ENCODE results near the gene ARFGEF2. TPM values are rescaled to one million over a fixed set of nuclear protein-coding genes. Genes with fewer than 3 reads are reported as not detected.

ARFGEF2 gene
- total RNA-seq, 1 donor from 2014 or later, result 38.9 TPM

DNA sequence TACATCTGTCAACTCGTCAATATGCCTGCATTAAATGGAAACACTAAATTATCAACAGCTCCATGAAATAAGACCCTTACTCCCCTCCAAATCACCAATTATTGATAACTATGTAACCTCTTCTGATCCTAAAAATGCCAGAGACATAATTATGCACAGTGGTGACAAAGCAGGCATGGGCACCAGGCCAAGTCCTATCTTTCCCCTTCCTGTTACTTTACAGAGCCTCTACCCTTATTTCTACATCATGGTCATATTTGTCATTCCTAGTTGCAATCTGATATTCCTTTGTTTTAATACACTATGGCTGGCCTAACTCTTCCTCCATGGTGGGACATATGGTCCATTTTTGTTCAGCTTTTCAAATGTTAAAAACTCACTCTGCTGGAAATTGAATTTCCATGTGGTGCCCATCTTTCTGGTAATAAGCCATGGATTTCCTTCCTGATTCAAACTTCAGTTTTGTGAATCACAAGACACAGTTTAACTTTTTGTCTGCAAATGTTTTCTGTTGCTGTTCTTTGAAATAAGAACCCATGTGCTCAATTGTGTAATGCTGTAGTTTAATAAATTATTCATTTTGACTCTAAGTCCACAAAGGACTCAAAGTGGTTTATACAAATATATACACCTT lies 41.8 kb upstream of the ARFGEF2 start:
- H3K36me3 ChIP-seq (ENCODE audit: control insufficient read depth, insufficient read depth, low read length), result no peaks in the 10 kb centered on the region
- no peaks in the 10 kb centered on the region for H3K27me3 ChIP-seq (ENCODE audit: control insufficient read depth, insufficient read depth, low read length)
- TF ChIP-seq, protein P1, sequence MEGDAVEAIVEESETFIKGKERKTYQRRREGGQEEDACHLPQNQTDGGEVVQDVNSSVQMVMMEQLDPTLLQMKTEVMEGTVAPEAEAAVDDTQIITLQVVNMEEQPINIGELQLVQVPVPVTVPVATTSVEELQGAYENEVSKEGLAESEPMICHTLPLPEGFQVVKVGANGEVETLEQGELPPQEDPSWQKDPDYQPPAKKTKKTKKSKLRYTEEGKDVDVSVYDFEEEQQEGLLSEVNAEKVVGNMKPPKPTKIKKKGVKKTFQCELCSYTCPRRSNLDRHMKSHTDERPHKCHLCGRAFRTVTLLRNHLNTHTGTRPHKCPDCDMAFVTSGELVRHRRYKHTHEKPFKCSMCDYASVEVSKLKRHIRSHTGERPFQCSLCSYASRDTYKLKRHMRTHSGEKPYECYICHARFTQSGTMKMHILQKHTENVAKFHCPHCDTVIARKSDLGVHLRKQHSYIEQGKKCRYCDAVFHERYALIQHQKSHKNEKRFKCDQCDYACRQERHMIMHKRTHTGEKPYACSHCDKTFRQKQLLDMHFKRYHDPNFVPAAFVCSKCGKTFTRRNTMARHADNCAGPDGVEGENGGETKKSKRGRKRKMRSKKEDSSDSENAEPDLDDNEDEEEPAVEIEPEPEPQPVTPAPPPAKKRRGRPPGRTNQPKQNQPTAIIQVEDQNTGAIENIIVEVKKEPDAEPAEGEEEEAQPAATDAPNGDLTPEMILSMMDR (IDR thresholded peaks at IDR 0.05; ENCODE audit: insufficient read depth, low read length, poor library complexity, severe bottlenecking), result no peak
- no peak for DNase-seq (ENCODE audit: low read depth)
- H3K4me3 ChIP-seq (ENCODE audit: low read depth, low read length), result no peak overlapping the region

- TF ChIP-seq, protein P1 (IDR thresholded peaks at IDR 0.05; ENCODE audit: insufficient read depth, low read length, poor library complexity, severe bottlenecking), result no peak
- no peak for DNase-seq (ENCODE audit: low read depth)
- Histone ChIP-seq H3K36me3 (ENCODE audit: control insufficient read depth, insufficient read depth, low read length) (no peaks in the 10 kb centered on the region), H3K4me3 (ENCODE audit: low read depth, low read length) (no peak overlapping the region), H3K27me3 (ENCODE audit: control insufficient read depth, insufficient read depth, low read length) (no peaks in the 10 kb centered on the region)
These were observed 41.2 kb upstream of the ARFGEF2 start for GRCh38 chr20:48880331-48880730.

DNA sequence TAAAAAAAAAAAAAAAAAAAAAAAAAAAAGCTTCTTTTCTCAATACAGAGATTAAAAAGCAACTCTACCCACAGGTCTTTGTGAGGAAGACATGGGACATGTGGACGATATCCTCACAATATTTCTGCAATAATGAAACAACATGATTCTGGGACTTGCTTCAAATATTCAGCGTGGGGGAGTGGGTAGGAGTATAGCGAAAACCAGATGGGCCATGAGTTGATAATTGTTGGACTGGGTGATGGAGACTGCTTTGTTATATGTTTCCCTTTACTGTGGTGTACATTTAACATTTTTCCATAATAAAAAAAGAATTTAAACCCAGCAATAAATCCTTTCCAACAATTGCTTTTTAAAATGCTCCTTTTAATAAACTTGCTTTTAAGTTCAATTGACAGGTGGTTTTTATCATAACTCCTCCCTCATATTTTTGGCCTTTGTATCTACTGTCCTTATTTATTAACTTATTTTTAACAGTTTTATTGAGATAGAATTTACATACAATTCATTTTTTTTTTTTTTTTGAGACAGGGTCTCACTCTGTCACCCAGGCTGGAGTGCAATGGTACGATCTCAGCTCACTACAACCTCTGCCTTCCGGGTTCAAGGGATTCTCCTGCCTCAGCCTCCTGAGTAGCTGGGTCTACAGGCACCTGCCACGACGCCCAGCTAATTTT lies 40.4 kb upstream of the ARFGEF2 start:
- no peak overlapping the region for H3K4me3 ChIP-seq (ENCODE audit: low read depth, low read length)
- DNase-seq (ENCODE audit: low read depth), result no peak
- no peaks in the 10 kb centered on the region for H3K27me3 ChIP-seq (ENCODE audit: control insufficient read depth, insufficient read depth, low read length)
- TF ChIP-seq, protein P1 (IDR thresholded peaks at IDR 0.05; ENCODE audit: insufficient read depth, low read length, poor library complexity, severe bottlenecking), result no peak
- H3K36me3 ChIP-seq (ENCODE audit: control insufficient read depth, insufficient read depth, low read length), result no peaks in the 10 kb centered on the region

- TF ChIP-seq, protein P1 (IDR thresholded peaks at IDR 0.05; ENCODE audit: insufficient read depth, low read length, poor library complexity, severe bottlenecking), result no peak
- no peak overlapping the region for H3K4me3 ChIP-seq (ENCODE audit: low read depth, low read length)
- no peaks in the 10 kb centered on the region for H3K36me3 ChIP-seq (ENCODE audit: control insufficient read depth, insufficient read depth, low read length)
- DNase-seq (ENCODE audit: low read depth), result no peak
- no peaks in the 10 kb centered on the region for H3K27me3 ChIP-seq (ENCODE audit: control insufficient read depth, insufficient read depth, low read length)
These were observed 36.3 kb upstream of the ARFGEF2 start for GRCh38 chr20:48885237-48885636.

- Histone ChIP-seq H3K4me3 (ENCODE audit: low read depth, low read length) (no peak overlapping the region), H3K36me3 (ENCODE audit: control insufficient read depth, insufficient read depth, low read length) (no peaks in the 10 kb centered on the region), H3K27me3 (ENCODE audit: control insufficient read depth, insufficient read depth, low read length) (no peaks in the 10 kb centered on the region)
- no peak for DNase-seq (ENCODE audit: low read depth)
- TF ChIP-seq, protein P1 (IDR thresholded peaks at IDR 0.05; ENCODE audit: insufficient read depth, low read length, poor library complexity, severe bottlenecking), result no peak
These were observed 35.3 kb upstream of the ARFGEF2 start for GRCh38 chr20:48886194-48886593.
